Ascending aorta (tissue), 2 donors: Measurements from ENCODE around the gene LRRC75B. TPM values are rescaled to one million over a fixed set of nuclear protein-coding genes. Genes with fewer than 3 reads are reported as not detected.
"Not testable (repeated sequence)": the region's sequence is repeated elsewhere in the genome, so short reads cannot be mapped to it uniquely, and the experiment has no call there.

ENCODE experiments used
- DNase-seq, 2 donors: peaks; one replicate each; pipeline ENCODE4 v3.0.0-alpha.2; 2019; ENCODE audit warnings: low spot score in 2 of 2
- H3K27ac ChIP-seq, 2 donors: fragments of 200-600 bp; sonication (generic); one replicate each; pipeline ENCODE4 v1.5.1; 2016 to 2017; ENCODE audit warnings: mild to moderate bottlenecking in 1 of 2
- H3K27me3 ChIP-seq: fragments of 200-600 bp; sonication (generic); one replicate; pipeline ENCODE4 v1.5.1; 2017
- H3K36me3 ChIP-seq, 2 donors: fragments of 200-600 bp; sonication (generic); one replicate each; pipeline ENCODE4 v1.5.1; 2016
- H3K4me1 ChIP-seq, 2 donors: fragments of 200-600 bp; sonication (generic); one replicate each; pipeline ENCODE4 v1.5.1; 2016 to 2017; ENCODE audit warnings: mild to moderate bottlenecking in 1 of 2
- H3K4me3 ChIP-seq, 2 donors: fragments of 200-600 bp; sonication (generic); one replicate each; pipeline ENCODE4 v1.5.1; 2016 to 2017; ENCODE audit warnings: mild to moderate bottlenecking in 1 of 2
- H3K9me3 ChIP-seq, 2 donors: fragments of 200-600 bp; sonication (generic); one replicate each; pipeline ENCODE4 v1.5.1; 2016
- CTCF ChIP-seq, 3 experiments: fragments of 200-600 bp in 2 of 3; fragments of 450-650 bp in 1 of 3; sonication (generic) in 2 of 3; IDR thresholded peaks; one replicate each; pipeline ENCODE4 v1.5.1; 2016 to 2019; ENCODE audit warnings: antibody characterized with exemption in 3 of 3, mild to moderate bottlenecking in 1 of 3, moderate library complexity in 1 of 3
- intact Hi-C: fragments of 100-400 bp; cut with DNase I; formaldehyde crosslinking; loops from one replicate; pipeline ENCODE4 v1.15.1; 2023
- total RNA-seq: library from RNA; depleted of rRNA; stranded (reverse); fragments of >200 nt; gene quantifications from one replicate; pipeline ENCODE4 v1.1.0, GENCODE V29; 2016

LRRC75B gene
- 22.7 TPM for total RNA-seq

- no peaks in the 10 kb centered on the region for H3K27me3 ChIP-seq
- peak within 1 kb of the TSS; percentile 72 to 83 for H3K27ac ChIP-seq
- peaks cover 6 to 14% of the 10 kb centered on the region in 2 donors for H3K36me3 ChIP-seq
- H3K9me3 ChIP-seq = no peaks in the 10 kb centered on the region
- intact Hi-C loops = loop anchor here (2.0 kb wide), 1 partner anchor 38 kb away; the partner anchor contains the start of genes GUCD1 and SNRPD3
- peaks cover 6 to 7% of the 10 kb centered on the region in 2 donors for H3K4me1 ChIP-seq
- DNase-seq = peak; percentile 52 to 95
- H3K4me3 ChIP-seq = peak within 1 kb of the TSS; percentile 62 to 77
- no peak for TF ChIP-seq CTCF (IDR thresholded peaks at IDR 0.05)
Measured at GRCh38 chr22:24592851-24593558, at the start of gene LRRC75B. Gene LRRC75B (minus strand): TSS chr22:24593073. CDS start chr22:24593039, 34 bp downstream.

- intact Hi-C loops = loop anchor here (10.0 kb wide), 1 partner anchor 112 kb away; no protein-coding TSS in a partner anchor
- not testable (repeated sequence) for DNase-seq, H3K4me3 ChIP-seq, H3K27me3 ChIP-seq, H3K27ac ChIP-seq, H3K4me1 ChIP-seq, H3K36me3 ChIP-seq, H3K9me3 ChIP-seq
Measured at GRCh38 chr22:24642307-24642706, 49.4 kb upstream of the LRRC75B start.

GRCh38 chr22:24636513-24636912 lies 43.6 kb upstream of the LRRC75B start:
- intact Hi-C loops = not testable (repeated sequence)

GRCh38 chr22:24634776-24635389 lies 42.0 kb upstream of the LRRC75B start:
- H3K4me1 ChIP-seq, H3K27ac ChIP-seq, H3K9me3 ChIP-seq, H3K27me3 ChIP-seq, DNase-seq, intact Hi-C loops, H3K4me3 ChIP-seq, H3K36me3 ChIP-seq: not testable (repeated sequence)

More at GRCh38 chr22:24636513-24636912, 43.6 kb upstream of the LRRC75B start:
- H3K27me3 ChIP-seq, DNase-seq, H3K27ac ChIP-seq, H3K9me3 ChIP-seq, H3K4me3 ChIP-seq, H3K36me3 ChIP-seq, H3K4me1 ChIP-seq: not testable (repeated sequence)

GRCh38 chr22:24633231-24634023 lies 40.6 kb upstream of the LRRC75B start:
- DNase-seq, H3K4me1 ChIP-seq, H3K36me3 ChIP-seq, intact Hi-C loops, H3K9me3 ChIP-seq, H3K4me3 ChIP-seq, H3K27ac ChIP-seq, H3K27me3 ChIP-seq: not testable (repeated sequence)

- H3K27ac ChIP-seq, H3K27me3 ChIP-seq, intact Hi-C loops, H3K4me1 ChIP-seq, H3K9me3 ChIP-seq, H3K36me3 ChIP-seq, DNase-seq, H3K4me3 ChIP-seq: not testable (repeated sequence)
Measured at GRCh38 chr22:24632642-24633041, 39.8 kb upstream of the LRRC75B start.

- H3K4me1 ChIP-seq, DNase-seq, H3K9me3 ChIP-seq, H3K4me3 ChIP-seq, H3K36me3 ChIP-seq, intact Hi-C loops, H3K27ac ChIP-seq, H3K27me3 ChIP-seq: not testable (repeated sequence)
Measured at GRCh38 chr22:24631430-24632122, 38.7 kb upstream of the LRRC75B start.

GRCh38 chr22:24630812-24631427 lies 38.0 kb upstream of the LRRC75B start:
- H3K4me3 ChIP-seq, H3K27ac ChIP-seq, H3K27me3 ChIP-seq, H3K9me3 ChIP-seq, H3K4me1 ChIP-seq, intact Hi-C loops, H3K36me3 ChIP-seq, DNase-seq: not testable (repeated sequence)
